ENCODE measurements around the gene ANKRD55.

ANKRD55 gene

GRCh38 chr5:56060276-56061110 lies 172.6 kb downstream of the ANKRD55 start:
- no peak overlapping the region for H3K4me3 ChIP-seq (ENCODE audit: low read depth, low read length)
- TF ChIP-seq CTCF (IDR thresholded peaks at IDR 0.05; ENCODE audit: insufficient read depth, low read depth, low read length, missing control alignments), result no peak
- DNase-seq (ENCODE audit: low read depth), result peak; percentile 57

- DNase-seq (ENCODE audit: low read depth), result no peak
- H3K4me3 ChIP-seq (ENCODE audit: low read depth, low read length), result no peak overlapping the region
- no peak for TF ChIP-seq CTCF (IDR thresholded peaks at IDR 0.05; ENCODE audit: insufficient read depth, low read depth, low read length, missing control alignments)
Measured at GRCh38 chr5:56059854-56060253, 173.3 kb downstream of the ANKRD55 start.

GRCh38 chr5:56056875-56057274 lies 176.3 kb downstream of the ANKRD55 start:
- peak; percentile 83 for DNase-seq (ENCODE audit: low read depth)
- H3K4me3 ChIP-seq (ENCODE audit: low read depth, low read length), result no peak overlapping the region; the same call in 1 of the 2 replicates
- no peak for TF ChIP-seq CTCF (IDR thresholded peaks at IDR 0.05; ENCODE audit: insufficient read depth, low read depth, low read length, missing control alignments)

GRCh38 chr5:56055859-56056258 lies 177.3 kb downstream of the ANKRD55 start:
- H3K4me3 ChIP-seq (ENCODE audit: low read depth, low read length), result no peak overlapping the region
- TF ChIP-seq CTCF (IDR thresholded peaks at IDR 0.05; ENCODE audit: insufficient read depth, low read depth, low read length, missing control alignments), result no peak
- no peak for DNase-seq (ENCODE audit: low read depth)

GRCh38 chr5:56055287-56055686 lies 177.8 kb downstream of the ANKRD55 start:
- H3K4me3 ChIP-seq (ENCODE audit: low read depth, low read length), result no peak overlapping the region
- TF ChIP-seq CTCF (IDR thresholded peaks at IDR 0.05; ENCODE audit: insufficient read depth, low read depth, low read length, missing control alignments), result no peak
- DNase-seq (ENCODE audit: low read depth), result no peak

- TF ChIP-seq CTCF (IDR thresholded peaks at IDR 0.05; ENCODE audit: insufficient read depth, low read depth, low read length, missing control alignments), result no peak
- DNase-seq (ENCODE audit: low read depth), result no peak
Measured at GRCh38 chr5:56054666-56055065, 178.5 kb downstream of the ANKRD55 start.

GRCh38 chr5:56053363-56053762 lies 179.8 kb downstream of the ANKRD55 start:
- DNase-seq (ENCODE audit: low read depth), result no peak
- no peak for TF ChIP-seq CTCF (IDR thresholded peaks at IDR 0.05; ENCODE audit: insufficient read depth, low read depth, low read length, missing control alignments)
- H3K4me3 ChIP-seq (ENCODE audit: low read depth, low read length), result no peak overlapping the region

More at GRCh38 chr5:56054666-56055065, 178.5 kb downstream of the ANKRD55 start:
- no peak overlapping the region for H3K4me3 ChIP-seq (ENCODE audit: low read depth, low read length)
